Epithelial cell of esophagus (primary cell): Measurements from ENCODE around the gene FEZF2.
A peak's percentile ranks its signal among the peaks of the same experiment; 100 is the strongest.

Experiments
- DNase-seq: peaks from one replicate; pipeline ENCODE4 v3.0.0; 2010; ENCODE audit warnings: low read depth
- H3K4me3 ChIP-seq: 2 replicates; pipeline ENCODE4 v1.5.1; 2011; ENCODE audit warnings: mild to moderate bottlenecking, low read length, control low read depth
- CTCF ChIP-seq: IDR thresholded peaks from 2 replicates; pipeline ENCODE4 v1.5.1; 2011; ENCODE audit warnings: low read depth, mild to moderate bottlenecking, low read length, control low read depth, inconsistent platforms; ENCODE audit not compliant: insufficient read depth; ENCODE audit errors: missing control alignments

FEZF2 gene

GRCh38 chr3:62363275-62363674 is 10.1 kb downstream of the FEZF2 start:
- no peak for TF ChIP-seq CTCF
- no peak overlapping the region for H3K4me3 ChIP-seq
- DNase-seq, result peak; percentile 47

- no peak for DNase-seq
- TF ChIP-seq CTCF, result no peak
- no peak overlapping the region for H3K4me3 ChIP-seq
Observed at GRCh38 chr3:62361824-62362223, 11.5 kb downstream of the FEZF2 start.

GRCh38 chr3:62361261-62361660 is 12.1 kb downstream of the FEZF2 start:
- no peak for TF ChIP-seq CTCF

GRCh38 chr3:62359531-62359930 is 13.8 kb downstream of the FEZF2 start:
- no peak for TF ChIP-seq CTCF
- H3K4me3 ChIP-seq, result no peak overlapping the region
- DNase-seq, result no peak

More at GRCh38 chr3:62361261-62361660, 12.1 kb downstream of the FEZF2 start:
- no peak for DNase-seq
- H3K4me3 ChIP-seq, result no peak overlapping the region

GRCh38 chr3:62356356-62356755 is 17.0 kb downstream of the FEZF2 start:
- H3K4me3 ChIP-seq, result no peak overlapping the region
- TF ChIP-seq CTCF, result no peak
- no peak for DNase-seq

- no peak for DNase-seq
- no peak for TF ChIP-seq CTCF
- no peak overlapping the region for H3K4me3 ChIP-seq
Observed at GRCh38 chr3:62355703-62356102, 17.6 kb downstream of the FEZF2 start.

- no peak overlapping the region for H3K4me3 ChIP-seq
- DNase-seq, result no peak
- TF ChIP-seq CTCF, result no peak
Observed at GRCh38 chr3:62343755-62344154, 29.6 kb downstream of the FEZF2 start.
